Upper lobe of left lung (tissue), 6 donors: Measurements from ENCODE around the gene EML4. TPM values are rescaled to one million over a fixed set of nuclear protein-coding genes. Genes with fewer than 3 reads are reported as not detected.

ENCODE experiments used
- ATAC-seq, 2 donors: fragments of 200-7000 bp; cut with Tn5 transposase; one replicate each; pipeline ENCODE4 v1.9.1; 2022; ENCODE audit warnings: mild to moderate bottlenecking in 2 of 2, moderate library complexity in 2 of 2; ENCODE audit not compliant: low FRiP score in 2 of 2
- DNase-seq, 2 donors: peaks; one replicate each; pipeline ENCODE4 v3.0.0-alpha.2; 2019 to 2020
- H3K27ac ChIP-seq, 4 donors: fragments of 200-600 bp; sonication (generic); one replicate each; pipeline ENCODE4 v1.5.1; 2016 to 2019
- H3K27me3 ChIP-seq, 4 donors: fragments of 200-600 bp; sonication (generic); one replicate each; pipeline ENCODE4 v1.5.1; 2017 to 2019
- H3K36me3 ChIP-seq, 4 donors: fragments of 200-600 bp; sonication (generic); one replicate each; pipeline ENCODE4 v1.5.1; 2016 to 2019
- H3K4me1 ChIP-seq, 4 donors: fragments of 200-600 bp; sonication (generic); one replicate each; pipeline ENCODE4 v1.5.1; 2018 to 2019
- H3K4me3 ChIP-seq, 4 donors: fragments of 200-600 bp; sonication (generic); one replicate each; pipeline ENCODE4 v1.5.1; 2017 to 2019; ENCODE audit warnings: mild to moderate bottlenecking in 2 of 4, moderate library complexity in 1 of 4
- H3K9me3 ChIP-seq, 4 donors: fragments of 200-600 bp; sonication (generic); one replicate each; pipeline ENCODE4 v1.5.1; 2018 to 2019
- EP300 ChIP-seq, 4 donors: sonication (generic); formaldehyde crosslinking; IDR thresholded peaks; one replicate each; pipeline ENCODE4 v1.5.1; 2017; ENCODE audit warnings: antibody characterized with exemption in 4 of 4, control low read depth in 2 of 4
- POLR2A ChIP-seq, 4 donors: fragments of 450-650 bp; IDR thresholded peaks; one replicate each; pipeline ENCODE4 v1.5.1; 2016 to 2017; ENCODE audit warnings: antibody characterized with exemption in 4 of 4, mild to moderate bottlenecking in 2 of 4
- POLR2AphosphoS5 ChIP-seq, 2 donors: sonication (generic); formaldehyde crosslinking; IDR thresholded peaks; one replicate each; pipeline ENCODE4 v1.5.1; 2017; ENCODE audit warnings: antibody characterized with exemption in 2 of 2
- WGBS, 2 donors: methylation state at CpG; one replicate each; pipeline ENCODE4 v1.1.5; 2017 to 2018; 5-methylcytosine and 5-hydroxymethylcytosine counted together
- total RNA-seq, 6 donors: library from RNA; depleted of rRNA in 4 of 6; stranded (reverse); fragments of >200 nt in 4 of 6; gene quantifications; one replicate each; pipeline versions ENCODE4 v1.1.0 to v1.2.1, GENCODE V29; 2016 to 2021
- TF ChIP-seq, protein P1 (sequence below), 6 experiments: fragments of 450-650 bp in 4 of 6; fragments of 200-600 bp in 2 of 6; sonication (generic) in 2 of 6; IDR thresholded peaks; one replicate each; pipeline ENCODE4 v1.5.1; 2016 to 2019; ENCODE audit warnings: antibody characterized with exemption in 6 of 6
- donor health status: DM: no; HTN: no; CAD: no; lungs with moderate emphysema.
- donor health status: DM: no; HTN: yes; CAD: no; lungs with severe emphysema.

The EML4 gene
- total RNA-seq, 6 donors from 2014 or later: 42.7 to 96.9 (median 62.0) TPM

DNA sequence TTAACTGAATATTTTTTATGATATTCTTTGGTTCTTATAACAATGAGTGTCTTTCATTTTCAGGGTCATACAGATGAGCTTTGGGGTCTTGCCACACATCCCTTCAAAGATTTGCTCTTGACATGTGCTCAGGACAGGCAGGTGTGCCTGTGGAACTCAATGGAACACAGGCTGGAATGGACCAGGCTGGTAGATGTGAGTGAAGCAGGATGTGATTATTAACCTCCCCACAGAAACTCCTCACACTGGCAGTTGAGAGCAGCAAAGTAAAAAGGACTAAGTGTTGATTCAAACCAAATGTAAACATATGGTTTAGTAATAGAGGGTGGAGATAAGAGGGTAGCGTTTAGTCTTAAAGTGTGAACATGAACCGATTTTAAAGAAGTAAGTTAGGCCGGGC is 134.1 kb downstream of the EML4 start:
- ATAC-seq: peak in 1 of 2 donors; percentile 65
- 73 to 74% methylated on average over 3 of the region's 3 CpGs for WGBS, 2 donors
- H3K27ac ChIP-seq: no peak overlapping the region

DNA sequence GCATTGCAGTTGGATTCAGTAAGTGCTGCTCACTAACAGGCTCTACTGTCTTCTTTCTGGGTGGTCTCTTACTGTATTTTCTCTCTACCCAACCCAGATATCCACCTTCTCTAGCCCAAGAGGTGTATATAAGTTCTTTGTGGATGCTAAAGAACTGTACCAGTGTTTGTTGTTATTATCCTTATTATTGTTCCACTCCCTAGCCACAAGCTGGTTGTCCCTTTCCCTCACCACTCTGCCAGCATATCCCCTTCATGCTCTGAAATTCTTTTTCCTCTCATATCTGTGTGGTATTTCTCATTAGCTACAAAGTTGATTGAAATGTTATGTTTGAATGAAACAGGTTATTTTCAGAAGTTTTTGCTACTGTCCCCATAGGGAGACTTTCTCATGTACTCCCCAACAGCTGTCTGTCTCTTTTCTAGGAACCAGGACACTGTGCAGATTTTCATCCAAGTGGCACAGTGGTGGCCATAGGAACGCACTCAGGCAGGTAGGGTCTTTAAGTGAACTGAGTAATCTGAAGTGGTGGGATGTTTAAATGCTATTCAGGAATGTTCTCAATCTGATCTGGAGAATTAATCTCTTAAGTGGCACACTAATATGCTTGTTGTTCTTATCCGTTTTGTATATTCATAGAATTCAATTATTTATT is 135.0 kb downstream of the EML4 start:
- TF ChIP-seq EP300 (IDR thresholded peaks at IDR 0.05) (no peak), POLR2A (IDR thresholded peaks at IDR 0.05) (no peak), POLR2AphosphoS5 (IDR thresholded peaks at IDR 0.05) (no peak)
- TF ChIP-seq, protein P1, sequence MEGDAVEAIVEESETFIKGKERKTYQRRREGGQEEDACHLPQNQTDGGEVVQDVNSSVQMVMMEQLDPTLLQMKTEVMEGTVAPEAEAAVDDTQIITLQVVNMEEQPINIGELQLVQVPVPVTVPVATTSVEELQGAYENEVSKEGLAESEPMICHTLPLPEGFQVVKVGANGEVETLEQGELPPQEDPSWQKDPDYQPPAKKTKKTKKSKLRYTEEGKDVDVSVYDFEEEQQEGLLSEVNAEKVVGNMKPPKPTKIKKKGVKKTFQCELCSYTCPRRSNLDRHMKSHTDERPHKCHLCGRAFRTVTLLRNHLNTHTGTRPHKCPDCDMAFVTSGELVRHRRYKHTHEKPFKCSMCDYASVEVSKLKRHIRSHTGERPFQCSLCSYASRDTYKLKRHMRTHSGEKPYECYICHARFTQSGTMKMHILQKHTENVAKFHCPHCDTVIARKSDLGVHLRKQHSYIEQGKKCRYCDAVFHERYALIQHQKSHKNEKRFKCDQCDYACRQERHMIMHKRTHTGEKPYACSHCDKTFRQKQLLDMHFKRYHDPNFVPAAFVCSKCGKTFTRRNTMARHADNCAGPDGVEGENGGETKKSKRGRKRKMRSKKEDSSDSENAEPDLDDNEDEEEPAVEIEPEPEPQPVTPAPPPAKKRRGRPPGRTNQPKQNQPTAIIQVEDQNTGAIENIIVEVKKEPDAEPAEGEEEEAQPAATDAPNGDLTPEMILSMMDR (IDR thresholded peaks at IDR 0.05): no peak
- ATAC-seq (no peak), DNase-seq (no peak)
- Histone ChIP-seq H3K4me1 (no peaks in the 10 kb centered on the region), H3K4me3 (no peak overlapping the region), H3K9me3 (no peaks in the 10 kb centered on the region), H3K36me3 (peaks cover 3 to 64% (median 23%) of the 10 kb centered on the region in 4 donors), H3K27me3 (no peaks in the 10 kb centered on the region), H3K27ac (no peak overlapping the region)
- 97 to 100% methylated on average over 2 of the region's 2 CpGs for WGBS, 2 donors

More for the DNA sequence above, 134.1 kb downstream of the EML4 start:
- Histone ChIP-seq H3K4me3 (no peak overlapping the region), H3K9me3 (no peaks in the 10 kb centered on the region), H3K27me3 (no peaks in the 10 kb centered on the region), H3K4me1 (no peaks in the 10 kb centered on the region), H3K36me3 (peaks cover 3 to 67% (median 25%) of the 10 kb centered on the region in 4 donors)
- DNase-seq: peak in 1 of 2 donors; percentile 27
- no peak for TF ChIP-seq POLR2AphosphoS5 (IDR thresholded peaks at IDR 0.05)
- TF ChIP-seq POLR2A (IDR thresholded peaks at IDR 0.05): no peak
- TF ChIP-seq, protein P1 (IDR thresholded peaks at IDR 0.05): no peak
- TF ChIP-seq EP300 (IDR thresholded peaks at IDR 0.05): no peak

DNA sequence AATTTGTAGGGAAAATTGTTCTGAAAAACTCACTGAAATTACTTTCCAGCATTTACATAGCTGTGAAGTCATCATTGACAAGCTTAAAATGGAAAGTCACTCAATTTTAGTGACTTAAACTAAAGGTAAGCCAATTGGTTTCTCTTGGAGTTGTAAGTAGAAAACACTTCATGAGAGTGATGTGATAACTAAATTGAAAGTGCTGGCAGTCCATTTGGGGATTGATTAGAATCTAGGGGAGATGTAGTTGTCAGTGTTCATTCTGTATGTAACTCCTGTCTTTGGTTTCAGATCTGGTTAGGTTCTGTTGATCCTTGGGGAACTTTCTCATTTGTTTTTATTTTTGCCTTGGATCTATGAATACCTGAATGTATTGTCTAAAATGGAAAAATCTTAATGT is 138.0 kb downstream of the EML4 start:
- no peak for DNase-seq
- Histone ChIP-seq H3K27ac (no peak overlapping the region), H3K9me3 (no peaks in the 10 kb centered on the region), H3K36me3 (peaks cover 0 to 51% (median 23%) of the 10 kb centered on the region in 4 donors), H3K4me1 (no peaks in the 10 kb centered on the region), H3K4me3 (no peak overlapping the region), H3K27me3 (no peaks in the 10 kb centered on the region)
- ATAC-seq: no peak
- TF ChIP-seq, protein P1 (IDR thresholded peaks at IDR 0.05): no peak
- TF ChIP-seq POLR2AphosphoS5 (IDR thresholded peaks at IDR 0.05) (no peak), POLR2A (IDR thresholded peaks at IDR 0.05) (no peak), EP300 (IDR thresholded peaks at IDR 0.05) (no peak)

DNA sequence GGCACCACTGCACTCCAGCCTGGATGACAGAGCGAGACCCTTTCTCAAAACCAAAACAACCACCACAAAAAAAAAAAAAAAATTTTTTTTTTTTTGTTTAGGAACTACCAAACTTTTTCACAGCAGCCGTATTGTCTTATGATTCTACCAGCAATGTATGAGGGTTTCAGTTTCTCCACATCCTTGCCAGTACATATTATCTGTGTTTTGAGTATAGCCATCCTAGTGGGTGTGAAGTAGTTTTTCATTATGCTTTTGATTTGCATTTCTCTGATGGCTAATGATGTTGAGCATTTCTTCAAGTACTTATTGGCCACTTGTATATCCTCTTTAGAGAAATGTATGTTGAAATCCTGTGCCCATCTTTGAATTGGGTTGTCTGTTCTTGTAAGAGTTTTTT is 140.2 kb downstream of the EML4 start:
- WGBS, 2 donors: 96 to 100% methylated on average over 2 of the region's 2 CpGs
- no peaks in the 10 kb centered on the region for H3K27me3 ChIP-seq
- no peaks in the 10 kb centered on the region for H3K4me1 ChIP-seq
- no peak for ATAC-seq
- H3K36me3 ChIP-seq: peaks cover 0 to 31% (median 6%) of the 10 kb centered on the region in 4 donors
- no peak for DNase-seq
- no peak overlapping the region for H3K27ac ChIP-seq
- H3K4me3 ChIP-seq: no peak overlapping the region
- no peaks in the 10 kb centered on the region for H3K9me3 ChIP-seq
- TF ChIP-seq POLR2A (IDR thresholded peaks at IDR 0.05) (no peak), EP300 (IDR thresholded peaks at IDR 0.05) (no peak), POLR2AphosphoS5 (IDR thresholded peaks at IDR 0.05) (no peak)
- TF ChIP-seq, protein P1 (IDR thresholded peaks at IDR 0.05): no peak

DNA sequence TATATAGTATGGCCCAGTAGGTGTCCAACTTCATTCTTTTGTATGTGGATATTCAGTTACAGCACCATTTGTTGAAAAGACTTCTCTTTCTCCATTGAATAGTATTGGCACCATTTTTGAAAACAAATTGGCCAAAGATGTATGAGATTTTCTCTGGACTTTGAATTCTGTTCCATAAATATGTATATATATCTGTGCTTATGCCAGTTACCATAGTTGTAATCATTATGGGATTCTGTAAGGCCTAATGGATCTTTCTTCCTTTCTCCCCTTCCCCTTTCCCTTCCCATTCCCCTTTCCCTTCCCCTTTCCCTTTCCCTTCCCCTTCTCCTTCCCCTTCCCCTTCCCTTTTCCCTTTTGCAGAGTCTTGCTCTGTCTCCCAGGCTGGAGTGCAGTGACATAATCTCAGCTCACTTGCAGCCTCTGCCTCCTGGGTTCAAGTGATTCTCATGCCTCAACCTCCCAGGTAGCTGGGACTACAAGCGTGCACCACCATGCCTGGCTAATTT is 140.9 kb downstream of the EML4 start:
- ATAC-seq (no peak), DNase-seq (no peak)
- Histone ChIP-seq H3K4me3 (no peak overlapping the region), H3K9me3 (no peaks in the 10 kb centered on the region), H3K4me1 (peaks cover 0 to 4% (median 0%) of the 10 kb centered on the region in 4 donors), H3K27me3 (no peaks in the 10 kb centered on the region), H3K27ac (no peak overlapping the region), H3K36me3 (peaks cover 0 to 24% (median 0%) of the 10 kb centered on the region in 4 donors)
- WGBS, 2 donors: 92 to 100% methylated on average over 1 of the region's 1 CpG
- no peak for TF ChIP-seq POLR2A (IDR thresholded peaks at IDR 0.05)
- TF ChIP-seq EP300 (IDR thresholded peaks at IDR 0.05): no peak
- TF ChIP-seq POLR2AphosphoS5 (IDR thresholded peaks at IDR 0.05): no peak
- TF ChIP-seq, protein P1 (IDR thresholded peaks at IDR 0.05): no peak
